ENCODE results near the gene SP140.
"Not testable (repeated sequence)": the region's sequence is repeated elsewhere in the genome, so short reads cannot be mapped to it uniquely, and the experiment has no call there.

Gene SP140

DNA sequence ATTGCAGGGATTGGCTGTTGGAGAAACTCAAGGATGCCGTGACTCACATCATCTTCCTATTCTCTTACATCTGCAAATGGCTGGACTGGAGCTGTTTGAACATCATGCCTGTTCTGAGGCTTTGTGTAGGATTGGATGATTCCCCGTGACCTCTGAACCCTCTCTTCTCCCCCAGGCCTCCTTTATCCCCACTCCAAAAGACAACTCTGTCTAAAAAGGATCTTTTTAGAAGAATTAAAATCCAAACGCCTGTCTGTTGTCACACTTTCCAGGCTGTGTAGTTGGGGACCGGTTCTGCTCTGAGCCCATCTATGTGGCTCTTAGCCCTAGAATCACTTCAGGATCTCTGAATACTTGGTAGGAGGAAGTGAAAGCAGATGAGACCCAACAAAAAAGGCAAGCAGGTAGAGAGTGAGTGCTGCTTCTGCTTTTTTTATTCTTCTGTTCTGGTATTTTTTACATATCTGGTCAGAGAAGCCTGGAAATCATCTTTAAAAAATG lies 565 bp downstream of the SP140 start:
- DNase-seq (ENCODE audit: low spot score) = no peak

DNA sequence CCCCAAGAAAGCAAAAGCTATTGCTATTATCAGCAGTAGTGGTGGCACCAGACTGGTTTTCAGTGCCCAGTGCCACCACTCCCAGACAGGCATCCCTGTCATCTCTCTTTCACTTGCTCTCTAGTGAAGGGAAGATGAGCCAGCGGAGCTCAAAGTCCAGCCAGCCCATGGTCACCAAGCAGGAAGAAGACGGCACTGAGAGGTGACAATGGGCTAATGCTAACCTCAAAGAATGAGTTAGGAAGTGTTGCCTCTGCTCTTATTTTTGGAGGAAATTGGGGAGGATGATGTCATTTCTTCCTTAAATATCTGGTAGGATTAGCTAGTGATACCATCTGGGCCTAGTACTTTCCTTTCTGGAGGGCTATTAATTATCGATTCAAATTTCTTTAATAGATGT lies 1.7 kb downstream of the SP140 start:
- no peak for DNase-seq (ENCODE audit: low spot score)

DNA sequence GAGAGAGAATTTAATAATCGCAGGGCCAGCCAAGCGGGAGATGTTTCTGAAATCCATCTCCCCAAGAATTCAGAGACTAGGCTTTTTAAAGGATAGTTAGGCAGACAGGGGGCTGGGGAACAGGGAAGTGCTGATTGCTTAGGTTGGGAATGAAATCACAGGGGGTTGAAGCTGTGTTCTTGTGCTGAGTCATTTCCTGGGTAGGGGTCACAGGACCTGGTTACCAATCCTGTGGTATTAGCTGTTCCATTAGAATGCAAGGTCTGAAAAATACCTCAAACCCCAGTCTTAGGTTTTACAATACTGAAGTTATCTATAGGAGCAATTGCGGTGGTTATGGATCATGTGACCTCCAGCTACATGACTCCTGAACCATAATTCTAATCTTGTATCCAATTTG lies 4.6 kb downstream of the SP140 start:
- no peak for DNase-seq (ENCODE audit: low spot score)

DNA sequence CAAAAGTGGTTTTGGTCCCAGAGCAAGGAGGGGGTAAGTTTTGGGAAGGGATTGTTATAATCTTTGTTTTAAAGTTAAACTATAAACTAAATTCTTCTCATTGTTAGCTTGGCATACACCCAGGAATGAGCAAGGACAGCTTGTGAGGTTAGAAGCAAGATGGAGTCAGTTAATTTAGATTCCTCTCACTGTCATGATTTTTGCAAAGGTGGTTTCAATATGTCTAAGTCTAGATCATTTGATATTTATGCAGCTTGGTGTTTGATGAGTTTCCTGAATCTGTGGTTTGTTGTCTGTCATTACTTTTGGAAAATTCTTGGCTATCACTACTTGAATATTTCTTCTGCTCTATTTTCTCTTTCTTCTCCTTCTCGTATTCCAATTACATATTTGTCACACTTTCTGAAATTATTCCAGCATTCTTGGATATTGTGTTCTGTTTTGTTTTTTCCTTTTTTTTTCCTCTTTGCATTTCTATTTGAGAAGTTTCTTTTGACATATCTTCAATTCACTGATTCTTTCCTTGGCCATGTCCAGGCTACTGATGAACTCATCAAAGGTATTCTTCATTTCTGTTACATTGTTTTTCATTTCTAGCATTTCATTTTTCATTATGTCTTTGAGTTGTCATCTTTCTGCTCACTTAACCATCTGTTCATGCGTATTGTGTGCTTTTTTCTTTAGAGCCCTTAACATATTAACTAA lies 5.1 kb downstream of the SP140 start:
- no peak for DNase-seq (ENCODE audit: low spot score)

DNA sequence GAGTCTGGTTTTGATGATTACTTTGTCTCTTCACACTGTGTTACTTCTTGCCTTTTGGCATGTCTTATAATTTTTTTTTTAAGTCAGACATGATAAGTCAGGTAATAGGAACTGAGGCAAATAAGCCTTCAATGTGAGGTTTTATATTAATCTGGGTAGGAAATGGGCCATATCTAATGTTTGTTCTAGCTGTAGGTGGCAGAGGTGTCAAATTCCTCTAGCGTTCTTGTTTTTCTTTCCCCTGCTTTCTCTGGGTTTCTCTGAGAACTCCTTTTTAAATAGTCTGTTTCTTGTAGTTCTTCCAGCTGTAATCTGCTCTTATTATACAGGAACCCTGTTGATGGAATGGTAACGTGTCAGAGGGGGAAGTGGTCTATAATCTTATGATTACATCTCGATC lies 5.7 kb downstream of the SP140 start:
- DNase-seq (ENCODE audit: low spot score) = no peak

DNA sequence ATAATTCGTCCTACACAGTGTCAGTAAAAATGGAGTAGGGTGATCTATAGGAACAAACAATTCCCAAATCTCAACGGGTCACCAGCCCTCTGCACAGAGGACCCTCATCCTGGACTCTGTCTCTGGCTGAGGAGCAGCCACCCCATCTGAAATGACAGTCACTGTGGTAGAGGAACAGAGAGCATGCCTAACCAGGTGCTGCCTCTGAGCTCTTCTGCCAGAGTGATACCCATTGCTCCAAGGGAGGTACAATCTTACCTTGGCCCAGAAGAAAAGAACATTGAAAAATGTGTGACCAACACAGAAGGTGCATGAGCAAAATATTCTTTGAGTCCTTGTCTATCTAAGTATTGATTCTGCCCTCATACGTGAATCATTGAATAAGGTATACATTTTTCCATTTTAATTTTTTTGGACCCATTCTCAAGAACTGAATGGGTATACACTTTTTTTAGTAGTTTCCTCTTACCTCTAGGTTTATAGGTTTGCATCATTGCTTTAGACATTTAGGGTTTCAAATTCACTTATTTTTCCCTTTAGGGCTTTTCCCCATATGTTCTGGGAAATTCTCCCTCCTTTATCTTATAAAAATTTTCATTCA lies 8.7 kb downstream of the SP140 start:
- no peak for DNase-seq (ENCODE audit: low spot score)

DNA sequence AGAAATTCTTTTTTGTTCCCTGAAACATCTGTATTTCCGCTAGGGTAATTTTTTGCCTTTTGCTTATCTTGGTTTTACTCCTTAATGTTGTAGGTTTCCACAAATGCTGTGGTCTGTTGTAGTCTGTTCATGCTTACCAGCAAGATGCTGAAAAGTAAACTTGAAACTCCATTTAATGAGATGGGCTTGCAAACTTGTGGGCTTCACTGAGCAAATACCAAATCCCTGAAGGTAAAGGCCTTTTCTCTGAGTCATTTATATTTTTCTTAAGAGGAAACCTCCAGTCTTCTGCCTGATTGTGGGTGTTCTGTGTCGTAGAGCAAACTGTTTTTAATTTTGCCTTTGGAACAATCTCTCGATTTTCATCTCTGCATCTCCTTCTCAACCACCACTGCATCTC lies 9.3 kb downstream of the SP140 start:
- DNase-seq (ENCODE audit: low spot score) = no peak

DNA sequence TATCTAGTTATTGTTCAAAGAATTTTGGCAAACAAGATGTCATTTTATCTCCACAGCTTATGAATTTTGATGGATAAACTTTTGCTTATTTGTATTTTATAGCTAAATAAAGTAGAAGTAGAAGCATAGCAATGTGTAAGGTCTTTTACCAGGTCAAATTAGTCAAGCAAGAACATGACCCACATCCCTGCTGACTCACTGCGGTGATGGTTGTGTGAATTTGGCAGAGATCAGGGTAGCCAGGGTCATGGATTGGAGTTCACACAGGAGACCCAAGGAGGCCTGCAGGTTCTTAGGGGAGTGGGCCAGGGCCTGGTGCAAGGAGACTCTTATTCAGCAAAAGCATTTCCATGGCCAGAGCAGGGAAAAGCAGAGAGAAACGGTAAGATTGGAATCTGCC lies 18.7 kb downstream of the SP140 start:
- DNase-seq (ENCODE audit: low spot score) = no peak

DNA sequence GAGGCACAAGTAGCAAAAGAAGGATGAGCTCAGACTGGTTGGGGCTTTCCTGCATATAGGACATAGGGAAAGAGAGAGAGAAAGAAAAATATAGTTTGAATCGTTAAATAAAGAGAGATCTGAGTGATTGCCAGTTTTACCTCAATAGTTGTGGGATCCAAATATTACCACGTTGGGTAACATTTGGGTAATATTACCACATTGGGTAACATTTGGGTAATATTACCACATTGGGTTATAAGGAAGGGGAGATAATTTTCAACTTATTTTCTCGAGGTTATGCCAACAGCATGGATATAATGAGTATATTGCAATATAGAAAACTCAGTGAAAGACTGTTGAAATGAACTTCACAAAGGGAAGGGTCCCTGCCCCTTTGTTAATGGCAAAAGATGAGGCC lies 20.7 kb downstream of the SP140 start:
- DNase-seq (ENCODE audit: low spot score) = no peak

DNA sequence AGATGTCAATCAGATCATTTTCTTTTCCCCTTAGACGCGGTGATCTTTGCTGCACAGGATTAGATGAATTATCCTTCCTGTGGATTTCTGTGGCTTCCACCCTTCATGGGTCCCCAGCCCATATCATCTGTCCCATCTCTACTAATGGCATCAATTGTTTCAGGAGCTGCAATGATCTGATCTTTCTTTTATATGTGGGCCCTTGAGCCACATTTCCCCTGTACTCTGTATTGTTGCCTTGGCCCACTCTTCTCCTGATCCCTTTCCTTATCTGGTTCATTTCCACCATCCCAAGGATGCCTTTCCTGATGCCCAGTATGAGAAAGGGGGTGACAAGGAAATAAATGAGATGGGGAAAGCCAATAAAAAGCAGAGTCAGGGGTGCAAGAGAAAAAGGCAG lies 24.7 kb downstream of the SP140 start:
- DNase-seq (ENCODE audit: low spot score) = no peak

DNA sequence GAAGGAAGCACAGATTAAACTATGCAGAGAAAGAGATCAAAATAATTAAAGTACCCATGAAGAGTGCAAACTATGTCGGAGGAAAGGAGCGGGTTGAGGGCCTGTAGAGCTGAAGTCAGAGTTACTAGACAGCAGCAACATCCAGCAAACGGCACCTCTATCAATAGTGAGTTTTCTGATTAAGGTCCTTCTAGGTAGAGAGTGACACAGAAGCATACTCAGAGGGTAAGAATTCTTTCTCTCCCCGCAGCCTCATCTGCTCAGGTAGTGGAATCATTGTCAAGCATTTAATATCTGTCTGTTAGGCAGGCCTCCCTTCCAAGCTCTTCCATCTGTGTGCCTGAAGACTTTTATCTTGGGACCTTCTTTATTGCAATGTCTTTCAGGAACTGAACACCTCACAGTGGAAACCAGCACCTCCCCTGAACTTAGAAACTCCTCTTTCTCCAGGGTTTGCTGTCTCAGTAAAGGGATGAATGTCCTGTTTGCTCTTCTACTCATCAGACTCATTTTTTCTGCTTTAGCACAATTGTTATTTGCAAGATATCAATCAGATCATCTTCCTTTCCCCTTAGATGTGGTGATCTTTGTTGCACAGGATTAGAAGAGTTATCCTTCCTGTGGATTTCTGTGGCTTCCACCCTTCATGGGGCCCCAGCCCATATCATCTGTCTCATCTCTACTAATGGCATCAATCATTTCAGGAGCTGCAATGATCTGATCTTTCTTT lies 28.8 kb downstream of the SP140 start:
- no peak for DNase-seq (ENCODE audit: low spot score)

DNA sequence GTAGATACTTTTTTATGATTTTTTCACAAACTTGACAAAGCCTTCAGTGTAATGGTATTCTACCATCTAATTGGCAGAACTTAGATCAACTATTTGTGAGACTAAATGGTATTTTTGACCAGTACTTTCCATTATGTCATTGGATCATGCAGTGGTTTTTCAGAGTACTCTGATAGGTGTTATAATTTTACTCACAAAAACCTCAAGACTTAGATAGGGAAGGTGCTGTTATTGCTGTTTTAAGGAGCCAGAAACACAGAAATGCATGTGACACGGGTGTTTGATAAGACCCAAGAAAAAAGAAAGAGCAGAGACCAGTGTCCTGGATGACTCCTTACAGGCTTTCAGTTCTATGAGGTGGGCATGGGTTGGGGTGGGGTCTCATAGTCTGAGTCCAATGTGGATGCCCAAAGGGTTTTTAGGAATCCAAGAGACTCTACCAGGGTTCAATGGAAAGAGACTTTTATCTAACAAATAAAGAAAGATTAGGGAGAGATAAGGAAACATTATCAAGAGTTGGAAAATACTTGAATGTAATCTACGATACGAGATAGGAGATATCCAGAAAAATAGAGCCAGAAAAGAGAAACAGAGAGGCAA lies 31.3 kb downstream of the SP140 start:
- DNase-seq (ENCODE audit: low spot score) = no peak

DNA sequence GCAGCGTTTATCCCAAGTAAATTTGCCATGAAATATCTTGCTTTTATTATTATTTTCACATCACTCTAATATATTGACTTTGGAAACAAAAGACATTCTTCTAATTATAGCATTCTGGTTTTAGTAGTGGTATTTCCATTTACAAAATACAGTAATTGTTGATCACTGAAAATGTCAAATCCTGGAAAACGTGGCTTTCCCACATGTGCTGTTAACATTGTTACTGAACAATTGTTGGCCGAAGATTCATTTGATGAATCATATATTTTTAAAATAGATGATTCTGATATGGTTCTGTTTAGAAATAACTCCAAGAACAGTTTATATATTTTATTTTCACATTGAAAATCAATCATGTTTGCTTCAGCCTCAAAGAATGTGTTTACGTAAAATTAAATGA lies 32.9 kb downstream of the SP140 start:
- no peak for DNase-seq (ENCODE audit: low spot score)

DNA sequence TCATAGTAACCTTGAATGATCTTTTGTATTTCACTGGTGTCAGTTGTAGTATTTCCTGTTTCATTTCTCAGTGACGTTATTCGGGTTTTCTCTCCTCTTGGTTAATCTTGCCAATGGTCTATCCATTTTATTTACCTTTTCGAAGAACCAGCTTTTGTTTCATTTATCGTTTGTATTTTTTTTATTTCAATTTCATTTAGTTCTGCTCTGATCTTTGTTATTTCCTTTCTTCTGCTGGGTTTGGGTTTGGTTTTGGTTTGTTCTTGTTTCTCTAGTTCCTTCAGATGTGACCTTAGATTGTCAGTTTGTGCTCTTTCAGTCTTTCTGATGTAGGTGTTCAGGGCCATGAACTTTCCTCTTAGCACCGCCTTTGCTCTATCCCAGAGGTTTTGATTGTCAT lies 36.7 kb downstream of the SP140 start:
- DNase-seq (ENCODE audit: low spot score) = no peak

DNA sequence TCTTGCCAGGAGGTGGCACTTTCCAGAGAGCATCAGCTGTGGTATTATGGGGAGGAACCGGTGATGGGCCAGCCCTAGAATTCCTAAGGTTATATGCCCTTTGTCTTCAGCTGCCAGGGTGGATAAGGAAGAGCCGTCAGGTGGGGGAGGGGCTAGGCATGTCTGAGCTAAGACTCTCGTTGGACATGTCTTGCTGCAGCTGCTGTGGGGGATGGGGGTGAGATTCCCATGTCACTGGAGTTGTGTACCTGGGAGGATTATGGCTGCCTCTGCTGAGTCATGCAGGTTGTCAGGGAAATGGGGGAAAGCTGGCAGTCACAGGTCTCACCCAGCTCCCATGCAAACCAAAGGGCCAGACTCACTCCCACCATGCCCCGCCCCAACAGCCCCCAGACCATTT lies 39.4 kb downstream of the SP140 start:
- not testable (repeated sequence) for DNase-seq (ENCODE audit: low spot score)

DNA sequence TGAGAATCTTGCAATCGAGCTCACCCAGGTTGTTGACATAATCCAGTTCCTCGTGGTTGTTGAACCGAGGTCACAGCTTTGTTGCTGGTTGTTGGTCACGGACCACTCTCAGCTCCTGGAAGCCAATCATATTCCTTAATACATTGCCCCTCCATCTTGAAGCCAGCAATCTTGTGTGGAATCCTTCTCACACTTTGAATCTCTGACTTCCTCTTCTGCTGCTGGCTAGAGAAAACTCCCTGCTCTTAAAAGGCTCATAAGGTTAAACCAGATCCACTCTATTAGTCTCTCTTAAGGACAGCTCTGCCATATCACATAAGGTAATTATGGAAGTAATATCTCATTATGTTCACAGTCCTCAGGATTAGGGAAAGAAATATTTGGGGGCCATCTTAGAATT lies 41.1 kb downstream of the SP140 start:
- DNase-seq (ENCODE audit: low spot score) = no peak

DNA sequence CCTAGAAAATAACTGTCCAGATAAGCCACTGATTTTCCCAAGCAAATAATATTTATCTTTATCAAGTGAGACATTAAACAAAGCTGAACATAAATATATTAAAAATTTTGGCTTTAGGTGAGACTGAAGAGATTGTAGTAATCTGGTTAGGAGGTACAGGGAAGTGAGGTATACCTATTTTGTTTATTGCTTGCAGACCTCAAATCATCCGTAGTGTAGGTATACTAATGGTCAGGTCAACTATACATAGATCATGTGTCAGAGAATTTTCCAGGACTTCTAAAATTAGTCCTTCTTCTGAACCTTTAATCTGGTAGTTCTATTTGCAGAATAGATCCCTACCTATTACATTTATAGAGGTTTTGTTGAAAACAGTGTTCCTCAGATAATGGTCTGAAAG lies 41.5 kb downstream of the SP140 start:
- no peak for DNase-seq (ENCODE audit: low spot score)

DNA sequence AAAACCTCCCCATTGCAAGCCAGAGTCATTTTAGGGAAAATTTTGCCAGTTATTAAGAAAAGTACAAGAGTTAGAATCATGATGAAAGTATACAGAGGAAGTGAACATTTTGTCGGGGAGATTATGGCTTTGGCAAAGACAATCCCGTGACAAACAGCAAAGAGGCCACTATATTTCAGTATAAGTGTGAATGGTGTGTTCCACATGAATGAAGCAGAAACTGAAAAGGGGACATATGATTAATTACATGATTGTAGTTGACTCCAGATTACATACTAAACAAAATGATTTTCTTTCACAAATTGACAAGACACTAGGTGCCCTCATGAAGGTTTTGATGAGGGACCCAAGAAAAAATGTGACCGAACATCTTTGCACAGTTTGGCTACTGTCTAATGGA lies 42.0 kb downstream of the SP140 start:
- no peak for DNase-seq (ENCODE audit: low spot score)

DNA sequence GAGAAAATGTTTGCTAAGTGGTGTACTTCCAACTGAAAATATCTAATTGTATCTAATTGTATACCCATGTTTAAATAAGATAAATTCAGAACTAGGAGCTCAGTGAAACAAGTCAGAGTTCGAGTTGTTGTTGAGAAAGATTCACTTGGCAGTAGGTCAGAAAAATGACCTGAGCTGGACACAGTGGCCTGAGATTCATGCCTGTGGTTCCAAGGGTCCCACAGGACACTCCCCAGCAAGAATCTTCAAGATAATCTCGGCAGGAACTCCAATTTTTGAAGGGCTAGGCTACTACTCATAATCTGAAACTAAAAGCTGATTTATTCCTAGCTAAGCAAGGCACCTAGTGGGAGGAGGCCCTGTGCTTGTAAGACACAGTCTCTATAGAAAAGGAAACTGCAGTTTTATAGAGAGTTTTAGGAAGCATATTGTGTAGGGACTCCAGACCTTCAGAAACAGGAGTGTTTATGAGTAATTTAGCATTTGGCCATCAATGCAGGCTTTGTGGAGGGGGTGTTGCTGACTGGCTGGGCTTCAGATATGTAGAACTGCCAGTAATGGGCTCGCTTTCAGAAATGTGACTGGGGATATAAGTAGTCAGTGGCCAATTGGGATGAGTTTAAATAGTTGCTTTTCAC lies 43.2 kb downstream of the SP140 start:
- no peak for DNase-seq (ENCODE audit: low spot score)

DNA sequence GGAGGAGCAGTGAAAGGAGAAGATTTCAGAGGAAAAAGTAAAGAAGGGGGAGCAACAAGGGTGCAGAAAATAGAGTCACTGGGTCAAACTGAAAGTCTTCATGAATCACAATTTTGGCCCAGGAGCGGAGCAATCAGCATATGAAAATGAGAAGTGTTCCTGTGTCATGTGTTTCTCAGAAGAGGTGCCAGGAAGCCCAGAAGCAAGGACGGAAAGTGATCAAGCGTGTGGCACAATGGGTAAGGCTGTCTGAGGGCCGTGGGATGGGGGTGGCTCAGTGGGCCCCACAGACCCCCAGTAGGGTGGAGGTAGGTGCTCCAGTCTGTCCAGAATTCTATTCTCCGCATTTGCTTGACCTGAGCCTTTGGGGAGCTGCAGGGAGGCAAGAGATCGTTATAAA lies 44.2 kb downstream of the SP140 start:
- no peak for DNase-seq (ENCODE audit: low spot score)

DNA sequence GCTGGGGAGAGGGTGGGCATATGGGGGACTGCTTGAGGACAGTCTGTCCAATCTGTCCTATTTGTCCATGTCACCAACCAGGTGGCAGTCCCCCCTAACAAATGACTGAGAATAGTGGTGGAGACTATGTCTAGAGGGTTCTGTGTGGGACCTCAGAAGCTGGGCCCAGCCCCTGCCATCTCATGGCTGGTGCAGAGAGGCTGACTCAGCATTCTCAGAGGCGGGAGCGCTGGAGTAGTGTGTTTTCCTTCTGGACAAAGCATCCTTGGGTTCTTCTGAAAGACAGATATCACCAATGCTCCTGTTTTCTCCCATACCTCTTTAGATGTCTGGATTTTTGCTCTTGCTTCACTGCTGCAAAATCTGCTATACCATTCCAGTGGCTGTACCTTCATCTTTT lies 57.4 kb downstream of the SP140 start:
- DNase-seq (ENCODE audit: low spot score) = no peak

DNA sequence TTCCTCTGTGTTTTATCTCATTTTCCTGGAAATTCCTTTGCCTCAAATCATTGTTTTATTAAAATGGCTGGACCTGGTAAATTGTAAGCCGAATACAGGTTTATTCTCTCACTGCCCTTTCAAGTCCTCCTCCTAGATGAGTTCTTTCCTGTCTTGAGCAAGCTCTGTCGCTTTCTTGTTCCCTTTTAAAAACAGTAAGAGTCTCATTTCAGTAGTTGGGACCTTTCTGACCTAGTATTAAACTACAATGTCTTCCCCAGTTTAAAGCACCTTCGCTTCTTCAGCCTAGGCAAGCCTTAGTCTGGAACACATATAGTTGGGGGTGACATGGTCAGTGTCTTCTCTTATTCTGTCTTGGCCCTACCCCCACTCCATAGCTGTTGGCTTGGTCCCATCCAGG lies 60.5 kb downstream of the SP140 start:
- DNase-seq (ENCODE audit: low spot score) = no peak

DNA sequence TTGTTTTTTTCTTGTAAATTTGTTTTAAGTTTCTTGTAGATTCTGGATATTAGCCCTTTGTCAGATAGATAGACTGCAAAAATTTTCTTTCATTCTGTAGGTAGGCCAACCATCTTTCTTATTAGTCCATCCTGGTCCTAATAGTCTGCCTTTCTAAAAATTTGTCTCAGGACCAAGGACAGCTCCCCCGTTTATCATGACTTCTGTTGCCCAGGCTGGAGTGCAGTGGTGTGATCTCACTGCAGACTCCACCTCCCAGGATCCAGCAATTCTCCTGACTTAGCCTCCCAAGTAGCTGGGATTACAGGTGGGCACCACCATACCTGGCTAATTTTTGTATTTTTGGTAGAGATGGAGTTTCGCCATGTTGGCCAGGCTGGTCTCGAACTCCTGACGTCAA lies 63.8 kb downstream of the SP140 start:
- DNase-seq (ENCODE audit: low spot score) = not testable (repeated sequence)

Measured in HuH-7.5 (cell line).